Hepatocyte (in vitro differentiated cells): ENCODE measurements around the gene DNTT. TPM values are rescaled to one million over a fixed set of nuclear protein-coding genes. Genes with fewer than 3 reads are reported as not detected.

ENCODE experiments used
- DNase-seq: peaks from one replicate; pipeline ENCODE4 v3.0.0-alpha.2; 2016; ENCODE audit warnings: low spot score
- H2AFZ ChIP-seq: fragments of 200-600 bp; sonication (generic); 2 replicates; pipeline ENCODE4 v1.6.0; 2016; ENCODE audit warnings: antibody characterized with exemption, mild to moderate bottlenecking
- H3K27ac ChIP-seq: fragments of 200-600 bp; sonication (generic); 2 replicates; pipeline ENCODE4 v1.5.1; 2016; ENCODE audit warnings: mild to moderate bottlenecking
- H3K27me3 ChIP-seq: fragments of 200-600 bp; sonication (generic); 2 replicates; pipeline ENCODE4 v1.6.1; 2016
- H3K36me3 ChIP-seq: fragments of 200-600 bp; sonication (generic); replicated peaks from 2 replicates; pipeline ENCODE4 v1.5.1; 2016; ENCODE audit warnings: low read depth; ENCODE audit not compliant: insufficient read depth
- H3K4me1 ChIP-seq: fragments of 200-600 bp; sonication (generic); 2 replicates; pipeline ENCODE4 v1.5.1; 2016; ENCODE audit warnings: mild to moderate bottlenecking, moderate library complexity; ENCODE audit not compliant: insufficient read depth
- H3K4me2 ChIP-seq: fragments of 200-600 bp; sonication (generic); 2 replicates; pipeline ENCODE4 v1.6.0; 2016
- H3K4me3 ChIP-seq: fragments of 200-600 bp; sonication (generic); 2 replicates; pipeline ENCODE4 v1.5.1; 2016; ENCODE audit warnings: mild to moderate bottlenecking
- H3K79me2 ChIP-seq: fragments of 200-600 bp; sonication (generic); 2 replicates; pipeline ENCODE4 v1.6.0; 2017; ENCODE audit warnings: mild to moderate bottlenecking
- H3K9me2 ChIP-seq: fragments of 200-600 bp; sonication (generic); replicated peaks from 2 replicates; pipeline ENCODE4 v1.6.0; 2017; ENCODE audit warnings: mild to moderate bottlenecking; ENCODE audit not compliant: insufficient read depth
- H3K9me3 ChIP-seq: fragments of 200-600 bp; sonication (generic); 2 replicates; pipeline ENCODE4 v1.5.1; 2016; ENCODE audit warnings: low read depth, mild to moderate bottlenecking
- H4K20me1 ChIP-seq: fragments of 200-600 bp; sonication (generic); 2 replicates; pipeline ENCODE4 v1.6.0; 2016; ENCODE audit warnings: mild to moderate bottlenecking; ENCODE audit not compliant: insufficient read depth, poor library complexity, severe bottlenecking
- CTCF ChIP-seq: fragments of 200-600 bp; sonication (generic); IDR thresholded peaks from 2 replicates; pipeline ENCODE4 v1.5.1; 2016; ENCODE audit warnings: antibody characterized with exemption, mild to moderate bottlenecking; ENCODE audit not compliant: poor library complexity
- EZH2 ChIP-seq: fragments of 200-600 bp; sonication (generic); IDR thresholded peaks from 2 replicates; pipeline ENCODE4 v1.6.1; 2016; ENCODE audit warnings: antibody characterized with exemption, mild to moderate bottlenecking, borderline replicate concordance
- EZH2phosphoT487 ChIP-seq: fragments of 200-600 bp; sonication (generic); IDR thresholded peaks from one replicate; pipeline ENCODE4 v1.6.1; 2018; ENCODE audit warnings: antibody characterized with exemption, mild to moderate bottlenecking, low read depth, moderate library complexity; ENCODE audit not compliant: unreplicated experiment, severe bottlenecking
- WGBS: methylation state at CpG from one replicate; pipeline ENCODE4 v1.1.6; 2016; ENCODE audit warnings: low lambda C conversion rate; ENCODE audit errors: missing lambda C conversion rate; 5-methylcytosine and 5-hydroxymethylcytosine counted together
- polyA plus RNA-seq: library from polyadenylated mRNA; unstranded; fragments of >200 nt; fragmentation: Nextera tagmentation; extraction: Ambion mirVana; gene quantifications from 2 replicates; pipeline ENCODE4 v1.2.1, GENCODE V29; 2016
- total RNA-seq: library from RNA; depleted of rRNA; stranded (reverse); fragments of >200 nt; gene quantifications from 2 replicates; pipeline ENCODE4 v1.2.3, GENCODE V29; 2014

Gene DNTT
- total and polyA plus RNA-seq, 2 experiments from 2014 or later = 0.10 TPM; not detected in 1

- no peaks in the 10 kb centered on the region for H3K4me1 ChIP-seq
- H3K36me3 ChIP-seq = no peaks in the 10 kb centered on the region
- H4K20me1 ChIP-seq = no peaks in the 10 kb centered on the region
- H3K27ac ChIP-seq = no peak overlapping the region
- DNase-seq = peak; percentile 50
- TF ChIP-seq EZH2phosphoT487 = no peak
- TF ChIP-seq CTCF = no peak
- no peak for TF ChIP-seq EZH2
- no peaks in the 10 kb centered on the region for H3K79me2 ChIP-seq
- no peaks in the 10 kb centered on the region for H3K9me2 ChIP-seq
- WGBS = 56% methylated on average over 6 of the region's 6 CpGs
- no peak overlapping the region for H3K4me3 ChIP-seq
- no peaks in the 10 kb centered on the region for H3K9me3 ChIP-seq
- no peak overlapping the region for H3K4me2 ChIP-seq
- no peaks in the 10 kb centered on the region for H3K27me3 ChIP-seq
- no peak overlapping the region for H2AFZ ChIP-seq
Observed at GRCh38 chr10:96377816-96378294, 73.6 kb downstream of the DNTT start.

GRCh38 chr10:96378741-96379140 lies 74.5 kb downstream of the DNTT start:
- no peaks in the 10 kb centered on the region for H3K36me3 ChIP-seq
- TF ChIP-seq EZH2phosphoT487 (no peak), EZH2 (no peak), CTCF (no peak)
- no peak overlapping the region for H3K27ac ChIP-seq
- H4K20me1 ChIP-seq = no peaks in the 10 kb centered on the region
- 83% methylated on average over 15 of the region's 15 CpGs for WGBS
- H2AFZ ChIP-seq = no peak overlapping the region
- no peaks in the 10 kb centered on the region for H3K9me3 ChIP-seq
- H3K4me3 ChIP-seq = no peak overlapping the region
- no peaks in the 10 kb centered on the region for H3K4me1 ChIP-seq
- no peak overlapping the region for H3K4me2 ChIP-seq
- DNase-seq = no peak
- H3K9me2 ChIP-seq = no peaks in the 10 kb centered on the region
- H3K27me3 ChIP-seq = no peaks in the 10 kb centered on the region
- H3K79me2 ChIP-seq = no peaks in the 10 kb centered on the region

GRCh38 chr10:96379758-96380157 lies 75.5 kb downstream of the DNTT start:
- Histone ChIP-seq H3K4me2 (no peak overlapping the region), H3K36me3 (no peaks in the 10 kb centered on the region), H2AFZ (no peak overlapping the region), H3K79me2 (no peaks in the 10 kb centered on the region), H3K9me3 (no peaks in the 10 kb centered on the region), H4K20me1 (no peaks in the 10 kb centered on the region), H3K4me1 (no peaks in the 10 kb centered on the region), H3K27ac (no peak overlapping the region), H3K27me3 (no peaks in the 10 kb centered on the region), H3K4me3 (no peak overlapping the region), H3K9me2 (no peaks in the 10 kb centered on the region)
- no peak for DNase-seq
- WGBS = 89% methylated on average over 8 of the region's 8 CpGs
- TF ChIP-seq EZH2phosphoT487 = no peak

DNA sequence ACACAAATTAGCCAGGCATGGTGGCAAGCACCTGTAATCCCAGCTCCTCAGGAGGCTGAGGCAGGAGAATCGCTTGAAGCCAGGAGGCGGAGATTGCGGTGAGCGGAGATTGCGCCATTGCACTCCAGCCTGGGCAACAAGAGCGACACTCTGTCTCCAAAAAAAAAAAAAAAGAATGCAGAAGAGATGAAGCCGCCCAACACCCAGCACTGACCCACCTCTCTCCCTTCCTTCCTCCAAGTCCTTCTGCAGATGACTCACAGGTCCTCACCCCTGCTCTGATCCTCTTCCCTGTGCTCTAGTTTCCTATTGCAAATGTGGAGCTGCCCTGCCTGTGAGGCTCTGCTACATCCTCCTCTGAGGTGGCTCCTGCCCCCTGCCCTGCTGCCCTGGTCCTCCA lies 76.6 kb downstream of the DNTT start:
- 99% methylated on average over 7 of the region's 7 CpGs for WGBS
- DNase-seq = no peak
- Histone ChIP-seq H3K4me3 (no peak overlapping the region), H3K36me3 (no peaks in the 10 kb centered on the region), H3K9me2 (no peaks in the 10 kb centered on the region), H3K27ac (no peak overlapping the region), H3K79me2 (no peaks in the 10 kb centered on the region), H3K4me2 (no peak overlapping the region), H2AFZ (no peak overlapping the region), H3K9me3 (no peaks in the 10 kb centered on the region), H4K20me1 (no peaks in the 10 kb centered on the region), H3K27me3 (no peaks in the 10 kb centered on the region), H3K4me1 (no peaks in the 10 kb centered on the region)
- TF ChIP-seq CTCF (no peak), EZH2 (no peak), EZH2phosphoT487 (no peak)
